IMR-90 (cell line): Measurements from ENCODE around the gene LRCH4. TPM values are rescaled to one million over a fixed set of nuclear protein-coding genes. Genes with fewer than 3 reads are reported as not detected.

Experiments
- ATAC-seq: fragments of 200-7000 bp; cut with Tn5 transposase; 2 replicates; pipeline ENCODE4 v1.9.1; 2020; ENCODE audit warnings: low read depth, mild to moderate bottlenecking, moderate library complexity
- BruUV-seq: library from RNA; stranded (reverse); fragments of 400-500 nt; replicated peaks from 2 replicates; lab custom pipeline; 2021; lab: Mats Ljungman, UMichigan
- CTCF ChIA-PET: fragments of 300-600 bp; formaldehyde crosslinking; extraction: SDS; loops from one replicate; lab custom pipeline; 2021; ENCODE audit warnings: antibody characterized with exemption; lab: Yijun Ruan, JAX
- POLR2A ChIA-PET: fragments of 300-600 bp; sonication (Branson Sonifier 250); formaldehyde crosslinking; loops from one replicate; lab custom pipeline; 2022; ENCODE audit warnings: antibody characterized with exemption; ENCODE audit not compliant: unreplicated experiment; lab: Charles Lee
- DNase-seq: peaks from one replicate; pipeline ENCODE4 v3.0.0; 2013
- H2AFZ ChIP-seq: replicated peaks from 2 replicates; pipeline ENCODE3; 2013; ENCODE audit warnings: low read length, mild to moderate bottlenecking; ENCODE audit not compliant: poor library complexity
- H2AK5ac ChIP-seq: 2 replicates; pipeline ENCODE4 v1.6.1; 2013; ENCODE audit warnings: low read depth, low read length, inconsistent platforms
- H2AK9ac ChIP-seq: replicated peaks from 2 replicates; pipeline ENCODE3; 2013; ENCODE audit warnings: mild to moderate bottlenecking, low read depth, low read length, moderate library complexity; ENCODE audit not compliant: poor library complexity
- H2BK120ac ChIP-seq: 2 replicates; pipeline ENCODE4 v1.6.1; 2013; ENCODE audit warnings: low read depth, low read length, inconsistent platforms
- H2BK15ac ChIP-seq: 3 replicates; pipeline ENCODE4 v1.6.1; 2013; ENCODE audit warnings: low read depth, low read length, inconsistent platforms
- H2BK20ac ChIP-seq: 2 replicates; pipeline ENCODE4 v1.6.1; 2013; ENCODE audit warnings: low read depth, mild to moderate bottlenecking, inconsistent platforms, low read length, moderate library complexity
- H2BK5ac ChIP-seq: 2 replicates; pipeline ENCODE4 v1.6.1; 2013; ENCODE audit warnings: mild to moderate bottlenecking, low read depth, low read length, inconsistent platforms; ENCODE audit not compliant: poor library complexity, severe bottlenecking
- H3K14ac ChIP-seq: replicated peaks from 2 replicates; pipeline ENCODE4 v1.6.1; 2013; ENCODE audit warnings: low read depth, low read length, inconsistent platforms
- H3K18ac ChIP-seq: 2 replicates; pipeline ENCODE4 v1.6.1; 2013; ENCODE audit warnings: low read depth, low read length, control low read depth
- H3K23ac ChIP-seq: 2 replicates; pipeline ENCODE4 v1.6.1; 2013; ENCODE audit warnings: low read depth, low read length, inconsistent platforms
- H3K27ac ChIP-seq: 2 replicates; pipeline ENCODE4 v1.5.1; 2013; ENCODE audit warnings: mild to moderate bottlenecking, control low read depth, low read length; ENCODE audit not compliant: insufficient read depth
- H3K27me3 ChIP-seq: 2 replicates; pipeline ENCODE4 v1.6.1; 2013; ENCODE audit warnings: low read length; ENCODE audit not compliant: control insufficient read depth, insufficient read depth
- H3K36me3 ChIP-seq: 2 replicates; pipeline ENCODE4 v1.6.1; 2013; ENCODE audit warnings: low read length, mixed read lengths; ENCODE audit not compliant: control insufficient read depth, insufficient read depth
- H3K4ac ChIP-seq: 2 replicates; pipeline ENCODE4 v1.6.1; 2013; ENCODE audit warnings: low read depth, low read length, inconsistent platforms
- H3K4me1 ChIP-seq: 2 replicates; pipeline ENCODE4 v1.6.1; 2013; ENCODE audit warnings: low read length, mixed read lengths; ENCODE audit not compliant: control insufficient read depth, insufficient read depth
- H3K4me2 ChIP-seq: 2 replicates; pipeline ENCODE4 v1.6.1; 2013; ENCODE audit warnings: low read depth, mild to moderate bottlenecking, control low read depth, low read length, moderate library complexity
- H3K4me3 ChIP-seq: 2 replicates; pipeline ENCODE4 v1.5.1; 2013; ENCODE audit warnings: low read depth, mild to moderate bottlenecking, control low read depth, low read length, moderate library complexity; ENCODE audit not compliant: insufficient read depth
- H3K56ac ChIP-seq: 2 replicates; pipeline ENCODE4 v1.6.1; 2013; ENCODE audit warnings: low read length, inconsistent platforms; ENCODE audit not compliant: insufficient read depth; ENCODE audit errors: extremely low read depth
- H3K79me1 ChIP-seq, 2 experiments: 2 replicates each; pipeline ENCODE4 v1.6.1; 2013; ENCODE audit warnings: low read length in 2 of 2, inconsistent platforms in 1 of 2, low read depth in 1 of 2
- H3K9ac ChIP-seq: 2 replicates; pipeline ENCODE4 v1.6.1; 2013; ENCODE audit warnings: low read depth, low read length, control low read depth
- H3K9me1 ChIP-seq: 2 replicates; pipeline ENCODE4 v1.6.1; 2013; ENCODE audit warnings: low read length, inconsistent platforms; ENCODE audit not compliant: insufficient read depth
- H3K9me3 ChIP-seq: 2 replicates; pipeline ENCODE4 v1.6.1; 2013; ENCODE audit warnings: low read length; ENCODE audit not compliant: control insufficient read depth, insufficient read depth
- H4K20me1 ChIP-seq: 2 replicates; pipeline ENCODE4 v1.6.1; 2013; ENCODE audit warnings: low read length, inconsistent platforms; ENCODE audit not compliant: insufficient read depth
- H4K5ac ChIP-seq: 2 replicates; pipeline ENCODE4 v1.6.1; 2013; ENCODE audit warnings: mild to moderate bottlenecking, low read depth, low read length, control low read depth
- H4K8ac ChIP-seq, 2 experiments: 2 replicates each; pipeline ENCODE4 v1.6.1; 2013; ENCODE audit warnings: low read depth in 2 of 2, low read length in 2 of 2, control low read depth in 1 of 2, inconsistent platforms in 1 of 2
- H4K91ac ChIP-seq: 2 replicates; pipeline ENCODE4 v1.6.1; 2013; ENCODE audit warnings: low read depth, low read length, inconsistent platforms; ENCODE audit not compliant: insufficient read depth
- CTCF ChIP-seq: conservative IDR thresholded peaks from 2 replicates; pipeline ENCODE4 v1.5.1; 2012; ENCODE audit warnings: mild to moderate bottlenecking, low read depth, low read length, improper control_type of control experiment
- MAFK ChIP-seq: IDR thresholded peaks from 2 replicates; pipeline ENCODE4 v1.6.1; 2012; ENCODE audit warnings: low read depth, low read length, improper control_type of control experiment
- MXI1 ChIP-seq: IDR thresholded peaks from 2 replicates; pipeline ENCODE4 v1.6.1; 2012; ENCODE audit warnings: low read depth, mild to moderate bottlenecking, low read length, moderate library complexity, borderline replicate concordance
- NFE2L2 ChIP-seq: fragments of 150-350 bp; IDR thresholded peaks from 2 replicates; pipeline ENCODE4 v1.6.1; 2016; ENCODE audit warnings: low read depth, mild to moderate bottlenecking, low read length
- WGBS, 2 experiments: methylation state at CpG; one replicate each; pipeline versions ENCODE4 v1.1.5 to v1.1.7; 2013; ENCODE audit warnings: missing lambda C conversion rate in 2 of 2; ENCODE audit not compliant: insufficient read length in 1 of 2; ENCODE audit errors: extremely low coverage in 2 of 2; 5-methylcytosine and 5-hydroxymethylcytosine counted together
- dilution Hi-C: fragments of 300-500 bp; cut with HindIII; formaldehyde crosslinking; loops from one replicate; pipeline ENCODE4 v1.14.3; 2018; ENCODE audit warnings: low sequenced_read_pairs; ENCODE audit not compliant: unreplicated experiment
- in situ Hi-C: fragments of 300-500 bp; cut with MboI; formaldehyde crosslinking; loops from 3 replicates; pipeline ENCODE4 v1.14.3; 2019; ENCODE audit warnings: low sequenced_read_pairs, inconsistent platforms, mixed read lengths
- intact Hi-C: fragments of 100-400 bp; cut with micrococcal nuclease; formaldehyde crosslinking; loops from 2 replicates; pipeline ENCODE4 v1.10.0; 2022
- polyA plus RNA-seq, 3 experiments: library from polyadenylated mRNA; depleted of rRNA; stranded (reverse); fragments of >200 nt; gene quantifications; 2 replicates each; pipeline ENCODE4 v1.2.3, GENCODE V29; 2012; ENCODE audit warnings: low replicate concordance in 1 of 3
- total RNA-seq: library from RNA; depleted of rRNA; stranded (reverse); fragments of >200 nt; gene quantifications from 2 replicates; pipeline ENCODE4 v1.2.3, GENCODE V29; 2012
- TF ChIP-seq, protein P1 (sequence below): fragments of 150-350 bp; IDR thresholded peaks from 2 replicates; pipeline ENCODE4 v1.6.1; 2017; ENCODE audit warnings: mild to moderate bottlenecking, antibody characterized with exemption, low read length, low read depth

LRCH4 gene
- total and polyA plus RNA-seq, 2 of the 4 experiments (the other 2 are of a cell fraction) = 5.0 to 41.3 TPM

- TF ChIP-seq MAFK = no peak
- TF ChIP-seq NFE2L2 = peak; percentile 18; the same call in 1 of the 2 replicates
Measured at GRCh38 chr7:100585511-100586265, at the start of gene LRCH4 (continued).

GRCh38 chr7:100632951-100633717 lies 47.2 kb upstream of the LRCH4 start:
- Histone ChIP-seq H2BK20ac (no peak overlapping the region), H2AK5ac (no peak overlapping the region), H3K27ac (no peak overlapping the region; the same call in 1 of the 2 replicates), H2BK5ac (no peak overlapping the region), H4K5ac (peak overlapping the region; percentile 7; the same call in 1 of the 2 replicates), H2AFZ (peak overlapping the region; percentile 87), H3K56ac (no peak overlapping the region), H4K91ac (no peak overlapping the region; the same call in 1 of the 2 replicates), H2BK15ac (no peak overlapping the region), H3K4me3 (peak overlapping the region; percentile 42), H4K8ac (no peak overlapping the region; a peak in 2 of 4 replicates), H3K79me1 (no peaks in the 10 kb centered on the region), H3K9me1 (no peaks in the 10 kb centered on the region), H3K4me1 (no peaks in the 10 kb centered on the region; the same call in 1 of the 2 replicates), H2BK120ac (no peak overlapping the region), H3K4me2 (peak overlapping the region; percentile 73), H3K9me3 (no peaks in the 10 kb centered on the region), H3K9ac (peak overlapping the region; percentile 31; the same call in 1 of the 2 replicates), H3K36me3 (no peaks in the 10 kb centered on the region), H3K4ac (0 out of 2 replicates have a peak overlapping the region, but pooled peaks have one; percentile 16), H3K23ac (no peak overlapping the region), H2AK9ac (peak overlapping the region; percentile 71), H4K20me1 (no peaks in the 10 kb centered on the region), H3K14ac (no peak overlapping the region), H3K18ac (no peak overlapping the region), H3K27me3 (peaks cover 29% of the 10 kb centered on the region)
- CTCF ChIA-PET = interaction anchor here (1.4 kb wide), 1 partner anchor 15 kb away, joined by 3 read pairs; no protein-coding TSS in a partner anchor
- DNase-seq = peak; percentile 29
- 4% methylated on average over 55 of the region's 72 CpGs; no CpG with 5 or more reads in 1 of the 2 experiments for WGBS, 2 experiments
- intact Hi-C loops = no loop called here
- ATAC-seq = peak; percentile 80
- no TSS peak for BruUV-seq
- dilution Hi-C loops = no loop called here
- TF ChIP-seq MAFK = no peak
- TF ChIP-seq MXI1 = peak; percentile 42; the same call in 1 of the 2 replicates
- TF ChIP-seq CTCF = peak; percentile 25; the same call in 1 of the 2 replicates
- TF ChIP-seq, protein P1, sequence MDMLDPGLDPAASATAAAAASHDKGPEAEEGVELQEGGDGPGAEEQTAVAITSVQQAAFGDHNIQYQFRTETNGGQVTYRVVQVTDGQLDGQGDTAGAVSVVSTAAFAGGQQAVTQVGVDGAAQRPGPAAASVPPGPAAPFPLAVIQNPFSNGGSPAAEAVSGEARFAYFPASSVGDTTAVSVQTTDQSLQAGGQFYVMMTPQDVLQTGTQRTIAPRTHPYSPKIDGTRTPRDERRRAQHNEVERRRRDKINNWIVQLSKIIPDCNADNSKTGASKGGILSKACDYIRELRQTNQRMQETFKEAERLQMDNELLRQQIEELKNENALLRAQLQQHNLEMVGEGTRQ = peak; percentile 77
- in situ Hi-C loops = no loop called here
- POLR2A ChIA-PET = interaction anchor here (0.5 kb wide), 2 partner anchors 45 to 1195 kb away, joined by 5 to 6 read pairs; partner anchors contain the start of gene PTCD1
